Urinary bladder (tissue), 4 donors: ENCODE data around the gene ATP6V1B1. TPM values are rescaled to one million over a fixed set of nuclear protein-coding genes. Genes with fewer than 3 reads are reported as not detected.
"Not testable (repeated sequence)": the region's sequence is repeated elsewhere in the genome, so short reads cannot be mapped to it uniquely, and the experiment has no call there.

Experiments used
- DNase-seq: peaks from one replicate; pipeline ENCODE4 v3.0.0-alpha.2; 2015; ENCODE audit errors: extremely low spot score
- H3K27ac ChIP-seq: one replicate; pipeline ENCODE4 v1.5.1; 2013; ENCODE audit warnings: low read depth, mild to moderate bottlenecking, moderate library complexity
- H3K36me3 ChIP-seq: one replicate; pipeline ENCODE4 v1.6.1; 2013; ENCODE audit warnings: mild to moderate bottlenecking, moderate library complexity; ENCODE audit not compliant: insufficient read depth
- H3K4me1 ChIP-seq: one replicate; pipeline ENCODE4 v1.6.1; 2013; ENCODE audit warnings: mild to moderate bottlenecking, moderate library complexity; ENCODE audit not compliant: insufficient read depth
- H3K4me3 ChIP-seq: one replicate; pipeline ENCODE4 v1.5.1; 2013; ENCODE audit warnings: low read depth, low read length
- WGBS: extraction: QIAGEN DNeasy Blood & Tissue Kit; methylation state at CpG from one replicate; pipeline ENCODE4 v1.1.7; 2013; 5-methylcytosine and 5-hydroxymethylcytosine counted together
- polyA plus RNA-seq: library from polyadenylated mRNA; stranded (reverse); fragments of 200-250 nt; gene quantifications from one replicate; pipeline ENCODE4 v1.2.3, GENCODE V29; 2013
- total RNA-seq: library from RNA; depleted of rRNA; stranded (reverse); fragments of >200 nt; gene quantifications from one replicate; pipeline ENCODE4 v1.2.3, GENCODE V29; 2014
- donor health status: healthy with polysubstance abuse.
- donor health status: healthy.

Gene ATP6V1B1
- total and polyA plus RNA-seq, 2 donors: 0.27 to 0.63 TPM

DNA sequence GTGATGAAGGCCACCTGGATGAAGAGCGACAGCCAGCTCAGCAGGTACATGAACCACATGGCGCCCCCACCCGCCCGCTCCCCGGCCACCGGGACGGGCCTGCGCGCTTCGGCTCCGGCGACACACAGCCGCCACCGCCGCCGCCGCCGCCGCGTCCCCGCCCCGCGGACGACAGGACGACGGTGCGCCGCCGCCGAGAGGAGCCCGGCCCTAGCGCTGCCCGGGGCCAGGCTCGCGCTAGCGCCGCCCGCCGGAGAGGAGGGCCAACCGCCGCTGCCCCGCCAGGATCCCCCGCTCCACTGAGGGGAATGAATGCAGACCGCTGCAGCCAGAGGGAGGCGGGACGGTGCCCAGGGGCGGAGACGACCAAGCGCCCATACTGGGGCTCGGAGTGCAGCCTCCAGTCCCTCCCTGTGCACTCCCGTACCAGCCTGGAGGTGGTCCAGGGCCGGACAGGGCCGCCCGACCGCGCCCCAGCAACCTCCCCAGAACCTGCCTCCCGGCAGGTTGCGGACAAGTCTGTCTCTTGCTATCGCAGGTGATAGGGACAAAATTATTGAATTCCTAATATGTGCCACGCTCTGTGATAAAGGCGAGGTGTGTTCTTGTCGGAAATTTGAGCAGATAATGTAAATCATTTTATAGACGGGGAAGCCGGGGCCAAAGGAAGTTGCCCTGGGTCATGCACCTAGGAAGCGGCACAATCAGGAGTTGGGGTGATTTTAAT is 59.2 kb downstream of the ATP6V1B1 start, which contains the start of gene TEX261:
TSS of gene TEX261 (minus strand) at position 175 of the 727 bp plus-strand sequence. CDS start at position 59, 116 bp downstream.
- Histone ChIP-seq H3K36me3 (peaks cover 2% of the 10 kb centered on the region), H3K4me1 (no peaks in the 10 kb centered on the region), H3K27ac (peak within 1 kb of the TSS; percentile 55), H3K4me3 (peak within 1 kb of the TSS; percentile 92)
- DNase-seq: peak; percentile 26
- WGBS: under 1% methylated on average over 65 of the region's 65 CpGs

DNA sequence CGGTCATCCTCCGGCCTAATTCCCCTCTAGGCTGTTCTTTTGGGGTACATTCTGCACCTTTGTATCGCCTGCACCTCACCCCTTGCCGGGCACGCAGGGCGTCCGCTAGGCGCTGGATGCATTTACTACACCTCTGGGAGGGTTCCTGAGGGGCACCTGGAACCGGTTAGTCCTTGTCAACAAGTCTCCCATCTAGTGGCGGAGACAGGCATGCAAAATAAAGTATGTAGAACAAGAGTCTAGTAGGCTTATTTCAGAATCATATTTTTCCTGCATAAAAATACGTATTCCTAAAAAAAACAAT is 59.7 kb downstream of the ATP6V1B1 start:
- Histone ChIP-seq H3K4me3 (peak overlapping the region; percentile 92), H3K27ac (no peak overlapping the region), H3K36me3 (peaks cover 2% of the 10 kb centered on the region), H3K4me1 (no peaks in the 10 kb centered on the region)
- WGBS: 2% methylated on average over 11 of the region's 11 CpGs
- DNase-seq: no peak

GRCh38 chr2:70998885-70999284 is 63.2 kb downstream of the ATP6V1B1 start:
- WGBS: 85% methylated on average over 4 of the region's 4 CpGs

GRCh38 chr2:70999362-70999761 is 63.7 kb downstream of the ATP6V1B1 start:
- no peak overlapping the region for H3K4me3 ChIP-seq
- no peak for DNase-seq
- 63% methylated on average over 2 of the region's 2 CpGs for WGBS
- no peak overlapping the region for H3K27ac ChIP-seq
- no peaks in the 10 kb centered on the region for H3K4me1 ChIP-seq
- H3K36me3 ChIP-seq: no peaks in the 10 kb centered on the region

More at GRCh38 chr2:70998885-70999284, 63.2 kb downstream of the ATP6V1B1 start:
- not testable (repeated sequence) for DNase-seq, H3K4me3 ChIP-seq, H3K27ac ChIP-seq, H3K4me1 ChIP-seq, H3K36me3 ChIP-seq

DNA sequence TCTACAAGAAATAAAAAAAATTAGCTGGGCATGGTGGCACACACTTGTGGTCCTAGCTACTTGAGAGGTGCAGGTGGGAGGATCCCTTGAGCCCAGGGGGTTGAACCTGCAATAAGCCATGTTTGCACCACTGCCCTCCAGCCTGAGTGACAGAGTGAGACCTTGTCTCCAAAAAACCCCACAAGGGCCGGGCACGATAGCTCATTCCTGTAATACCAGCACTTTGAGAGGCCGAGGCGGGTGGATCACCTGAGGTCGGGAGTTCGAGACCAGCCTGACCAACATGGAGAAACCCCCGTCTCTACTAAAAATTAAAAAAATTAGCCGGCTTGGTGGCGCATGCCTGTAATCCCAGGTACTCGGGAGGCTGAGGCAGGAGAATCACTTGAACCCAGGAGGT is 64.2 kb downstream of the ATP6V1B1 start:
- not testable (repeated sequence) for H3K27ac ChIP-seq, DNase-seq, H3K4me3 ChIP-seq, H3K36me3 ChIP-seq, H3K4me1 ChIP-seq
- WGBS: 93% methylated on average over 10 of the region's 10 CpGs

DNA sequence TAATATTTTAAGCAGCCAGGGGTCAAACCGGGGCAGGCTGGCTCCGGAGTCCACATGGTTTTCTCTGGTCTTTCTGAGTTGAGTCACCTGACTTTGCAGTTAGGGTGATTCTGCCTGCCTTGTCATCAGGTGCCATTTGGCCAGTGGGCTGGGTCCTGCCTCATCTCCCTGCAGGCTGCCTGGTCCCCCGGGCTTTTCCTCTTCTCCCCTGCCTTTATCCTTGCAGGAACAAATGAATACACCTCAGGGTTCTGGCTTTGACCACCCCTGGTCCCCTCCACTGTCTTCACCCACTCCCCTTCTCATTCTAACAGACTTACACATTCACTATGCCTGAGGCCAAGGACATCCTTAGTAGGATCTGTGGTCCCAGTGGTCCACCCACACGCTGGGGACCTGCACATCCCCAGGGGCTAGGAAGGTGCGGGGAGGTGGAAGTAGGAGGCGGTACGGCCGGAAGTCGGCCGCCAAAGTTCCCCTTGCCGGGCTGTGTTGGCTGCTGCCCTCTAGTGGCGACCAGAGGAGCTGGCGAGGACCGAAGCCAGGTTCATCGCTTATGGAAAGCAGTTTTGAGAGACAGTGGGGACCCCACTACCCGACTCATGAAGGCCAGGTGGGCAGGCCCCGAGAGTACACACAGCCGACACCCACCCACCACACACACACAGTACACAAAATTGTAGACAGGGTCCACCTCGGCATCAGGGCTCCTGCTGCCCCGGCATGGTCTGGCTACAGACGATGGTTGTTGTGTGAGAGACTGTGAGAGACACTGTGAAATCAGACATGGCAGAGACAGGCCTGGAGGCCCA is 65.3 kb downstream of the ATP6V1B1 start:
- whole genome bisulfite sequencing: 28% methylated on average over 21 of the region's 21 CpGs
- H3K4me3 ChIP-seq: no peak overlapping the region
- no peaks in the 10 kb centered on the region for H3K36me3 ChIP-seq
- no peak overlapping the region for H3K27ac ChIP-seq
- DNase-seq: no peak
- H3K4me1 ChIP-seq: no peaks in the 10 kb centered on the region

DNA sequence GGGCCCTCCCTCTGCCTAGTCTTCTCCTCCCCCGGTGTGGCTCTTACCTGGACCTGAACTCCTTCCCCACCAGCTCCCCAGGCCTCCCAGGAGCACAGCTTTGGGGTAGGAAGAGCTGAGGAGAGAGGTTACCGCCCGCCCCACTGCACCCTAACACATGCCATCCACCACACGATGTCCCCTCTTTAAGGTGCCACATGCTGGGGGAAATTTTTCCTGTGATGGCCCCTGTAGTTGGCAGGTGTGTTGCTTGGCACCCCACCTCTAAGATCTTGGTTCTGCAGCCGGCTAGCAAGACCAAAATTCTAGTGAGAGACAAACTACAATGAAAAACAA is 65.9 kb downstream of the ATP6V1B1 start:
- H3K36me3 ChIP-seq: no peaks in the 10 kb centered on the region
- no peak overlapping the region for H3K27ac ChIP-seq
- WGBS: 82% methylated on average over 5 of the region's 5 CpGs
- no peak for DNase-seq
- no peaks in the 10 kb centered on the region for H3K4me1 ChIP-seq
- no peak overlapping the region for H3K4me3 ChIP-seq

DNA sequence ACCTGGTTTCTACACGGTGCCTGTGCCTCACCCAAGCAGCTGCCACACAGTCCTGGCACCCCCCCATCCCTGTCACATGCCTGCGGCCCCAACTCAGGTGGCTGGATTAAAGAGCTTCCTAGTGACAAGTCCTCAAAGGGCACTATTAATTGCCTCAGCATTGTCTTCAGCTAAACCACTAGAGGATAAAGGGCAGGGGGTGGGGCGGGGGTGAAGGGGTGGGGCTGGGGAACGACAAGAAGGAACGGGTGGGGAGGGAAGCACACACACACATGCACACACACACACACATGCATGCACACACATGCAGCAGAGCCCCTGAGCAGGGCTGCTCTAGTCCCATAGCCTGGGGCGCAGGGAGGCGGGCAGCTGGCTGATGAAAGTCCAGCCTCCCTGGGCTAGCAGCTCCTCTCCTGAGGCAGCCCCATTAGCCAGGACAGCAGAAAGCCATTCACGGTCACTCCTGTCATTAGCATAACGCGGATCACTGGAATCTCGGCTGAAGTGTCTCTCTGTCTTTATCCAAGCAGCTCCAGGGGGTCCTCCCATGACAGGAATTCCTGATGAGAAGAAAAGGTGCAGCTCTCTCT is 66.4 kb downstream of the ATP6V1B1 start:
- Histone ChIP-seq H3K27ac (no peak overlapping the region), H3K4me3 (no peak overlapping the region), H3K36me3 (no peaks in the 10 kb centered on the region), H3K4me1 (no peaks in the 10 kb centered on the region)
- WGBS: 32% methylated on average over 11 of the region's 11 CpGs
- no peak for DNase-seq

DNA sequence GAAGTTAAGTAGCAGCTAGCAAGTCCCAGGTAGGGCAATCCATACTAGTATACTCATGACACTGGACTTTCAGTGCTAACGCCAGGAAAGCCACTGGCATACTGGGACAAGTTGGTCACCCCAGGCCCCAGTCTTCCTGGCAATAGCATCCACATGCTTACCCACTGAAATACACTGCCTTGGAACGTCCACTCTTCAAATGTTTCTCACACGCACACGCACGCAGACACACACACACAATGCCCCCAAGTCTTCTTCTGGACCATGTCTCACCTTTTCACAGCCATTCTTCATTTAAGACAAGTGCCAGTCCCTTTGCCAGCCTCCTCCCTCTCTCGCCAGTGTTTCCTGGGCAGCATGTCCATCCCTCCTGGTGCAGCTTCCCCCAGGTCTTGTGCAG is 67.7 kb downstream of the ATP6V1B1 start:
- no peak for DNase-seq
- no peak overlapping the region for H3K27ac ChIP-seq
- no peaks in the 10 kb centered on the region for H3K4me1 ChIP-seq
- WGBS: 88% methylated on average over 6 of the region's 6 CpGs
- no peaks in the 10 kb centered on the region for H3K36me3 ChIP-seq
- no peak overlapping the region for H3K4me3 ChIP-seq

DNA sequence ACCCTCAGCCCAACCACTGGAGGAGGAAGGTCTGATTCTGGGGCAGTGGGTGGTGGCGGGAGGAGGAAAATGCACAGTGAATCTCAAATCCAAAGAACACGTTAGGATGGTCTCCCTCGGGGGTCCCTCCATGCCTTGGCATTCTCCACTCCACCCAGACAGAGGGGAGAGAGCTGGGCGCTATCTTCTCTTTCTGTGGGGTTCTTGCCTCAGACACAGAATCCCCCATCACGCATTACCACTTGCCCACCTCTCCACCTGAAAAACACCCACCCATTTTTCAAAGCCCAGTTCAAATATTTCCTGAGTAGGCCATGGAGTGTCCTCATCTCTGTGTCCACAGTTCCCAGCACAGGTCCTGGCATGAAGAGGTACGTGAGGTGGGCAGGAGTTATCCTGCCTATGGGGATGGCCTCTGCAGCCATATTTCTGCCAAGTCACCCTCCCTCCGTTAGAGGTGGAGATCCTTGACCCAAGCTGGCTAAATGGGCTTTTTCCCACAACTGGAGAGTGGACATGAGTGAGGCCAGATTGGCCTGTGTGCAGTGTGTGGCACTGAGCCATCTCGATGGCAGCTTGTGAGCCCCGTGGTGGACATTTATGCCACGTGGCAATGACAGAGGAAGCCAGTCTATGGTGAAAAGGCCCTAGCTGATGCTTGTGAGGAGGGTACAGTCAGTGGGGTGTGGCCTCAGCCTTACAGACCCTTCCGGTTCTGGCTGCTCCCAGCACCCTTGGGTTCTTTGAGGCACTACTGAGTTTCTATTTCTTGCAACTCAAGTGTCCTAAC is 68.5 kb downstream of the ATP6V1B1 start:
- Histone ChIP-seq H3K4me1 (no peaks in the 10 kb centered on the region), H3K27ac (no peak overlapping the region), H3K36me3 (no peaks in the 10 kb centered on the region), H3K4me3 (no peak overlapping the region)
- WGBS: 82% methylated on average over 11 of the region's 11 CpGs
- no peak for DNase-seq

DNA sequence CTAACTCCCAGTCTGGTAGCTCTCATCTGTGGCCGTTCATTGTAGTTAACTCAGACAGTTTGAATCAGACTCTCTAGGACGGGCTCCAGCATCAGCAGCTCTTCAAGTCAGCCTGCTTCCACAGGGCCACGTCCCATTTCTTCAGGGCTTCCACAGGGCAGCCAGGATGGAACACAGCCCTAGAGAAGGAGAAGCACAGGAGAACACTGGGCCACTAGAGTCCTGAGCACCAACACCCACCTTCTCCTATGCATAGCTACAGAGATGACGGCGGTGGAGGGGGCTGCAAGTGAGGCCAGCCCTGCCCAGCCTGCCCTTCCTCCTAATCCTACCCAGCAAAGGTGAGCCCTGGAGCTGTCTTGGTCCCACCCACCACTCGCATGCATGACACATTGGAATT is 69.2 kb downstream of the ATP6V1B1 start:
- no peaks in the 10 kb centered on the region for H3K4me1 ChIP-seq
- no peak for DNase-seq
- 78% methylated on average over 6 of the region's 6 CpGs for WGBS

DNA sequence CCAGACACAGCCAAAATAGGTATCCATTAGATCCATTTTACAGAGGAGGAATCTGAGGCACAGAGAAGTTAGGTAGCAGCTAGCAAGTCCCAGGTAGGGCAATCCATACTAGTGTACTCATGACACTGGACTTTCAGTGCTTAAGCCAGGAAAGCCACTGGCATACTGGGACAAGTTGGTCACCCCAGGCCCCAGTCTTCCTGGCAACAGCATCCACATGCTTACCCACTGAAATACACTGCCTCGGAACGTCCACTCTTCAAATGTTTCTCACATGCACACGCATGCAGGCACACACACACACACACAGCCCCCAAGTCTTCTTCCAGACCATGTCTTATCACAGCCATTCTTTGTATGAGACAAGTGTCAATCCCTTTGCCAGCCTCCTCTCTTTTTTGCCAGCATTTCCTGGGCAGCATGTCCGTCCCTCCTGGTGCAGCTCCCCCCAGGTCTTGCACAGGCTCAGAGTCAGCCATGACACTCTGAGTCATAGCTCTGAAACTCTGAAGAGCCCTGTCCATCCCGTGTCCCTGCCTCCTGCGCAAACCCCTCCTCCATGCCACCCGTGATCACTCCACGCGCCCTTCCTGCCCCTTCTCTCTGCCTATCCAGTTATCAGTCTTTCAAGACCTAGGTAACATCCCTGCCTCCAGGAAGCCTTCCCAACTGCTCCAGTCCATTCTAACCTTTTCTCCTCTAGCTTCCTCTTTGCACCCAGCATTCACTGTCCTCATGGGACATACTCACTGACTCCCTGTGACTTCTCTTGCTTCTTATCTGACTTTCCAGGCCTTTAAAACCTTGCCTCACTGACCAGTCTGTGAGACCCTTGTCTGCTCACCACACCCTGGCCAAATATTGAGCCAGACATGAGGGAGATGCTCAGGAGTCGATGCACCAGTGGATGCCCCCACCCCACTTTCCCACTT is 69.8 kb downstream of the ATP6V1B1 start:
- Histone ChIP-seq H3K27ac (no peak overlapping the region), H3K36me3 (no peaks in the 10 kb centered on the region), H3K4me3 (no peak overlapping the region), H3K4me1 (no peaks in the 10 kb centered on the region)
- no peak for DNase-seq
- 73% methylated on average over 10 of the region's 10 CpGs for WGBS

More for the DNA sequence above, 69.2 kb downstream of the ATP6V1B1 start:
- Histone ChIP-seq H3K36me3 (no peaks in the 10 kb centered on the region), H3K4me3 (no peak overlapping the region), H3K27ac (no peak overlapping the region)
